ENCODE results near the gene NDUFS6.

DNA sequence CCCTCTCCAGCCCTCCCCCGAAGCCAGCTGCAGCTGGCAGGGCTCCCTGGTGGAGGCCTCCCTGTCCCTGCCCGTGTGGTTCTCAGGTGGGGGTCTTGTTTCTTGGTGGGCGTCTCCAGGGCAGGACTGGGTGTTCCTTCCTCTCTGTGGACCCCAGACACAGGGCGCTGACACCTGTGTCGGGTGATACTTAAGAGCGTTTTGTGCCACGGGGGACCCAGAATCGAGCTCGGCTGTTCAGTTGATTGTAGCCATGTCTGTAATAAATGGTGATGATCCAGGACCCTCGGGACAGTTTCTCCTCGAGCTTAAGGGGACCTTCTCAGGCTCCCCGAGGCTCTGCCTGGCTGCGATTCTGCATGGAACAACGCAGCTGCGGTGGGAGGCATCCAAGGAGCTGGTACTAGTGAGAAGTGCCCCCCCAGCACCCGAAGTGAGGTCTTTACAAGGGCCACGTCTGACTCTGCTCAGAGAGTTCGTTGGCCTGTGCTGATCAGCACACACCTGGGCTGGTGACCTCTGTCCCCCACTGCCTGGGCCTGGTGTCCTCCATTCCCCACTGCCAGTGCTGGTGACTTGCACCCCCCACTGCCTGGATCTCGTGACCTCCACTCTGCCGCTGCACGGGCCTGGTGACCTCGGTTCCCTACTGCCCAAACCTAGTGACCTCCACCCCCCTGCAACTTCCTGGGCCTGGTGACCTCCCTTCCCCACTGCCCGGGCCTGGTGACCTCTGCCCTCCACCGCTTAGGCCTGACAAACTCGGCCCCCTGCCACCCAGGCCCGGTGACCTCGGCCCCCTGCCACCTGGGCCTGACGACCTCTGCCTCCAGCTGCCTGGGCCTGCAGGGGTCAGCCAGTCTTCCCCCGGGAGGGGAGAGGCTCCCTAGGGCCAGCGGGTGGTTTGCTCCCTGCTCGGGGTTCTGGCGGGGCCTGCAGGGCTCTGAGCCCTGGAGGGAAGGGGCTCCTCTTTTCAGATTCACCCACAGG lies 36.0 kb downstream of the NDUFS6 start:
- TF ChIP-seq RARB (CRISPR knock-in tag; IDR thresholded peaks at IDR 0.05) (no peak), ARNTL (CRISPR knock-in tag; IDR thresholded peaks at IDR 0.05; ENCODE audit: borderline replicate concordance, low read depth) (no peak), ESRRG (CRISPR knock-in tag; IDR thresholded peaks at IDR 0.05) (no peak), ZFP30 (CRISPR knock-in tag; IDR thresholded peaks at IDR 0.05) (no peak), ISL1 (CRISPR knock-in tag; IDR thresholded peaks at IDR 0.05) (no peak), GLIS3 (CRISPR knock-in tag; IDR thresholded peaks at IDR 0.05) (no peak), ZC3H10 (CRISPR knock-in tag; IDR thresholded peaks at IDR 0.05) (no peak), PPARA (CRISPR knock-in tag; IDR thresholded peaks at IDR 0.05; ENCODE audit: borderline replicate concordance) (no peak), ZNF70 (CRISPR knock-in tag; IDR thresholded peaks at IDR 0.05) (no peak), ZNF565 (CRISPR knock-in tag; conservative IDR thresholded peaks at IDR 0.05; ENCODE audit: low read depth) (no peak)
- TF ChIP-seq, protein P1, sequence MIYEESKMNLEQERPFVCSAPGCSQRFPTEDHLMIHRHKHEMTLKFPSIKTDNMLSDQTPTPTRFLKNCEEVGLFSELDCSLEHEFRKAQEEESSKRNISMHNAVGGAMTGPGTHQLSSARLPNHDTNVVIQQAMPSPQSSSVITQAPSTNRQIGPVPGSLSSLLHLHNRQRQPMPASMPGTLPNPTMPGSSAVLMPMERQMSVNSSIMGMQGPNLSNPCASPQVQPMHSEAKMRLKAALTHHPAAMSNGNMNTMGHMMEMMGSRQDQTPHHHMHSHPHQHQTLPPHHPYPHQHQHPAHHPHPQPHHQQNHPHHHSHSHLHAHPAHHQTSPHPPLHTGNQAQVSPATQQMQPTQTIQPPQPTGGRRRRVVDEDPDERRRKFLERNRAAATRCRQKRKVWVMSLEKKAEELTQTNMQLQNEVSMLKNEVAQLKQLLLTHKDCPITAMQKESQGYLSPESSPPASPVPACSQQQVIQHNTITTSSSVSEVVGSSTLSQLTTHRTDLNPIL (CRISPR knock-in tag; IDR thresholded peaks at IDR 0.05; ENCODE audit: low read depth), result no peak
- TF ChIP-seq, protein P2, sequence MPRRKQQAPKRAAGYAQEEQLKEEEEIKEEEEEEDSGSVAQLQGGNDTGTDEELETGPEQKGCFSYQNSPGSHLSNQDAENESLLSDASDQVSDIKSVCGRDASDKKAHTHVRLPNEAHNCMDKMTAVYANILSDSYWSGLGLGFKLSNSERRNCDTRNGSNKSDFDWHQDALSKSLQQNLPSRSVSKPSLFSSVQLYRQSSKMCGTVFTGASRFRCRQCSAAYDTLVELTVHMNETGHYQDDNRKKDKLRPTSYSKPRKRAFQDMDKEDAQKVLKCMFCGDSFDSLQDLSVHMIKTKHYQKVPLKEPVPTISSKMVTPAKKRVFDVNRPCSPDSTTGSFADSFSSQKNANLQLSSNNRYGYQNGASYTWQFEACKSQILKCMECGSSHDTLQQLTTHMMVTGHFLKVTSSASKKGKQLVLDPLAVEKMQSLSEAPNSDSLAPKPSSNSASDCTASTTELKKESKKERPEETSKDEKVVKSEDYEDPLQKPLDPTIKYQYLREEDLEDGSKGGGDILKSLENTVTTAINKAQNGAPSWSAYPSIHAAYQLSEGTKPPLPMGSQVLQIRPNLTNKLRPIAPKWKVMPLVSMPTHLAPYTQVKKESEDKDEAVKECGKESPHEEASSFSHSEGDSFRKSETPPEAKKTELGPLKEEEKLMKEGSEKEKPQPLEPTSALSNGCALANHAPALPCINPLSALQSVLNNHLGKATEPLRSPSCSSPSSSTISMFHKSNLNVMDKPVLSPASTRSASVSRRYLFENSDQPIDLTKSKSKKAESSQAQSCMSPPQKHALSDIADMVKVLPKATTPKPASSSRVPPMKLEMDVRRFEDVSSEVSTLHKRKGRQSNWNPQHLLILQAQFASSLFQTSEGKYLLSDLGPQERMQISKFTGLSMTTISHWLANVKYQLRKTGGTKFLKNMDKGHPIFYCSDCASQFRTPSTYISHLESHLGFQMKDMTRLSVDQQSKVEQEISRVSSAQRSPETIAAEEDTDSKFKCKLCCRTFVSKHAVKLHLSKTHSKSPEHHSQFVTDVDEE (CRISPR knock-in tag; IDR thresholded peaks at IDR 0.05), result no peak
- TF ChIP-seq, protein P3, sequence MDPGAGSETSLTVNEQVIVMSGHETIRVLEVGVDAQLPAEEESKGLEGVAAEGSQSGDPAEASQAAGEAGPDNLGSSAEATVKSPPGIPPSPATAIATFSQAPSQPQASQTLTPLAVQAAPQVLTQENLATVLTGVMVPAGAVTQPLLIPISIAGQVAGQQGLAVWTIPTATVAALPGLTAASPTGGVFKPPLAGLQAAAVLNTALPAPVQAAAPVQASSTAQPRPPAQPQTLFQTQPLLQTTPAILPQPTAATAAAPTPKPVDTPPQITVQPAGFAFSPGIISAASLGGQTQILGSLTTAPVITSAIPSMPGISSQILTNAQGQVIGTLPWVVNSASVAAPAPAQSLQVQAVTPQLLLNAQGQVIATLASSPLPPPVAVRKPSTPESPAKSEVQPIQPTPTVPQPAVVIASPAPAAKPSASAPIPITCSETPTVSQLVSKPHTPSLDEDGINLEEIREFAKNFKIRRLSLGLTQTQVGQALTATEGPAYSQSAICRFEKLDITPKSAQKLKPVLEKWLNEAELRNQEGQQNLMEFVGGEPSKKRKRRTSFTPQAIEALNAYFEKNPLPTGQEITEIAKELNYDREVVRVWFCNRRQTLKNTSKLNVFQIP (CRISPR knock-in tag; IDR thresholded peaks at IDR 0.05; ENCODE audit: borderline replicate concordance, low read depth), result no peak

Measured in SK-N-SH treated with all-trans-retinoic acid at 6 μM for 48 hours (cell line).